Measurements from ENCODE around the gene ATP2C1. TPM values are rescaled to one million over a fixed set of nuclear protein-coding genes. Genes with fewer than 3 reads are reported as not detected.

Gene ATP2C1
- total RNA-seq, 4 donors from 2014 or later, result 55.1 to 69.9 (median 64.3) TPM

GRCh38 chr3:130929804-130930203 is 35.9 kb downstream of the ATP2C1 start:
- peaks cover 2% of the 10 kb centered on the region for H3K36me3 ChIP-seq
- DNase-seq (ENCODE audit: low spot score in 2 of 2), result no peak
- no peak overlapping the region for H3K4me3 ChIP-seq
- TF ChIP-seq POLR2A (IDR thresholded peaks at IDR 0.05) (no peak), CTCF (IDR thresholded peaks at IDR 0.05) (no peak), EP300 (IDR thresholded peaks at IDR 0.05) (no peak), POLR2AphosphoS5 (IDR thresholded peaks at IDR 0.05) (no peak)
- H3K9me3 ChIP-seq, result no peaks in the 10 kb centered on the region
- WGBS, result 59% methylated on average over 3 of the region's 3 CpGs
- H3K27ac ChIP-seq, result no peak overlapping the region
- H3K27me3 ChIP-seq, result no peaks in the 10 kb centered on the region
- H3K4me1 ChIP-seq, result peaks cover 5% of the 10 kb centered on the region

DNA sequence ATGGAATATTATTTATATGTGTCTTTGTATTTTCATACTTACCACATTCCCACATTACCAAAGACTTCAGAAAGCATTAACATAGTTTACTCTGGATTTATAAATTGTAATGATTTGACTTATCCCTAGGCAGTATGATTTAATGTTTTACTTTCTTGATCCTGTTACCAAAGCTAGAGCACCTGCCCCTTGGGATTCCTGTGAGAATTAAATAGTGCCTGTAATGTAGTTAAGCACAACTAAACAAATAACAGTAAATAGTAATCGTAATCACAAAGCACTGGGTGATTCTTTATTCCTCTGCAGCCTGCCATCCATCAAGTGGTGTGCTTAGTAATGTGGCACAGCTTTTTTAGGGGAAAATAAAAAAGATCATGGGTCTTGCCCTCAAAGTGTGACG is 39.1 kb downstream of the ATP2C1 start:
- 92% methylated on average over 2 of the region's 2 CpGs for WGBS
- no peak for DNase-seq (ENCODE audit: low spot score in 2 of 2)
- H3K4me3 ChIP-seq, result no peak overlapping the region
- no peaks in the 10 kb centered on the region for H3K9me3 ChIP-seq
- no peaks in the 10 kb centered on the region for H3K27me3 ChIP-seq
- TF ChIP-seq CTCF (IDR thresholded peaks at IDR 0.05) (no peak), EP300 (IDR thresholded peaks at IDR 0.05) (no peak), POLR2AphosphoS5 (IDR thresholded peaks at IDR 0.05) (no peak), POLR2A (IDR thresholded peaks at IDR 0.05) (no peak)
- no peaks in the 10 kb centered on the region for H3K4me1 ChIP-seq
- no peak overlapping the region for H3K27ac ChIP-seq
- H3K36me3 ChIP-seq, result peaks cover 3% of the 10 kb centered on the region

DNA sequence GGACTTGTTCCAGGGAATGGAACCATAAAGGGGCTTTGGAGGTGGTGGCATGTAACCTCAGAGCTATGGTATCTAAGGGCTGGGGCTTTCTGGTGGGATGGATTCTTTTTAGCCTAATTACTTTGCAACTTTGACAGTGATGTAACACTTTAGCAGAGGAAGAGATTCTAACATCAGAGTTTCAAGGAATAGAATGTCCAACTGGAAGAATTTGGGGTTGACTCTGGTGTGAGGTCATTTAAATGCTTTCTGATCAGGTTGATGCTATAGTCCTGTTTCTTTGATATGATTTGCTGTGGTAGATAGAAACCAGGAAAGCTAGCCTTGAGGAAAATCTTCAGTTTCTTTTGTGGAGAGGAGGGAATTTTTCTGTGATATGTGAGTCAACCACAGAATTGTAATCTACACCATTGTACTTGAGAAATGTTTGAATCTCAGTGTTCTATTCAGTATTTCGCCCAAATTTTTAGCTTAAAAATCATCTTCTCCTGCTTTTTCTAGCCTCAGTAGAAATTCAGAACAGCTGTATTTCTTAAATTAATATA is 40.0 kb downstream of the ATP2C1 start:
- DNase-seq (ENCODE audit: low spot score in 2 of 2), result no peak
- H3K4me1 ChIP-seq, result no peaks in the 10 kb centered on the region
- no peak for TF ChIP-seq POLR2A (IDR thresholded peaks at IDR 0.05)
- no peak for TF ChIP-seq EP300 (IDR thresholded peaks at IDR 0.05)
- TF ChIP-seq CTCF (IDR thresholded peaks at IDR 0.05), result no peak
- TF ChIP-seq POLR2AphosphoS5 (IDR thresholded peaks at IDR 0.05), result no peak
- no peaks in the 10 kb centered on the region for H3K9me3 ChIP-seq
- WGBS, result 86% methylated on average over 1 of the region's 1 CpG
- H3K27ac ChIP-seq, result no peak overlapping the region
- no peaks in the 10 kb centered on the region for H3K27me3 ChIP-seq
- H3K4me3 ChIP-seq, result no peak overlapping the region
- H3K36me3 ChIP-seq, result peaks cover 9% of the 10 kb centered on the region

DNA sequence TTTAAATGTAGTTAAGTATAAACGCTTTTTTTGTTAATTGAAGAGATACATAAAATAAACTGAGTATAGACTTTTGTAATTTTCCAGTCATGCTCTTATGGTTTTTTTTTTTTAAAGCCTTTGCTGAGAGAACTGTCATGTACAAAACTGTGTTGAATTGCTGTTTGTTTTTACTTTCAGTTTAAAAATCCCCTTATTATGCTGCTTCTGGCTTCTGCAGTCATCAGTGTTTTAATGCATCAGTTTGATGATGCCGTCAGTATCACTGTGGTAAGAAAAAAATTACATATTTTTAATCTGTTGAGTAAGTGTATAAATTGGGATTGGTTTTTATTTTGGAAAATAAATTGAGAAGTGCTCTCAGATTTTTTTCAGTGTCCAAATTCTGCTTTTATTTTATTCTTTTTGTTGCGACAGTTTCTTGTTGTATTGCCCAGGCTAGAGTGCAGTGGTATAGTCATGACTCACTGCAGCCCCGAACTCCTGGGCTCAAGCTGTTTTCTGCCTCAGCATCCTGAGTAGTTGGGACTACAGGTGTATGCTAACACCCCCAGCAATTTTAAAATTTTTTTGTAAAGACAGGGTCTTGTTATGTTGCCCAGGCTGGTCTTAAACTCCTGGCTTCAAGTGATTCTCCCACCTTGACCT is 40.7 kb downstream of the ATP2C1 start:
- 84% methylated on average over 4 of the region's 4 CpGs for WGBS
- DNase-seq (ENCODE audit: low spot score in 2 of 2), result no peak
- H3K4me3 ChIP-seq, result no peak overlapping the region
- no peak overlapping the region for H3K27ac ChIP-seq
- peaks cover 9% of the 10 kb centered on the region for H3K36me3 ChIP-seq
- no peaks in the 10 kb centered on the region for H3K4me1 ChIP-seq
- TF ChIP-seq CTCF (IDR thresholded peaks at IDR 0.05), result no peak
- no peak for TF ChIP-seq EP300 (IDR thresholded peaks at IDR 0.05)
- TF ChIP-seq POLR2AphosphoS5 (IDR thresholded peaks at IDR 0.05), result no peak
- TF ChIP-seq POLR2A (IDR thresholded peaks at IDR 0.05), result no peak
- no peaks in the 10 kb centered on the region for H3K27me3 ChIP-seq
- H3K9me3 ChIP-seq, result no peaks in the 10 kb centered on the region

GRCh38 chr3:130935761-130936492 is 42.0 kb downstream of the ATP2C1 start:
- no peaks in the 10 kb centered on the region for H3K9me3 ChIP-seq
- no peak overlapping the region for H3K27ac ChIP-seq
- DNase-seq (ENCODE audit: low spot score in 2 of 2), result no peak
- WGBS, result 95% methylated on average over 4 of the region's 4 CpGs
- H3K36me3 ChIP-seq, result peaks cover 9% of the 10 kb centered on the region
- H3K4me1 ChIP-seq, result no peaks in the 10 kb centered on the region
- TF ChIP-seq EP300 (IDR thresholded peaks at IDR 0.05) (no peak), POLR2A (IDR thresholded peaks at IDR 0.05) (no peak), CTCF (IDR thresholded peaks at IDR 0.05) (no peak), POLR2AphosphoS5 (IDR thresholded peaks at IDR 0.05) (no peak)
- no peak overlapping the region for H3K4me3 ChIP-seq
- H3K27me3 ChIP-seq, result no peaks in the 10 kb centered on the region
